K562 (cell line): ENCODE measurements around the gene TUBD1. TPM values are rescaled to one million over a fixed set of nuclear protein-coding genes. Genes with fewer than 3 reads are reported as not detected.

ENCODE experiments used
- CBX3 ChIP-seq, 2 experiments: IDR thresholded peaks; 1 replicate in 1 of 2; 2 replicates in 1 of 2; pipeline ENCODE4 v1.6.1; 2012; ENCODE audit warnings: inconsistent platforms in 2 of 2, low read length in 2 of 2, borderline replicate concordance in 1 of 2, control low read depth in 1 of 2
- CEBPG ChIP-seq, 3 experiments: fragments of 200-800 bp in 1 of 3; sonication (Bioruptor generic) in 1 of 3; sonication (generic) in 1 of 3; formaldehyde crosslinking in 1 of 3; IDR thresholded peaks in 2 of 3; conservative IDR thresholded peaks in 1 of 3; 2 replicates each; pipeline versions ENCODE4 v1.6.1 to v1.8.0; 2016 to 2022; ENCODE audit warnings: missing compliant biosample characterization in 2 of 3, missing genetic modification characterization in 2 of 3, mild to moderate bottlenecking in 1 of 3, missing genetic modification reagents in 1 of 3
- EGR1 ChIP-seq: fragments of 450-650 bp; conservative IDR thresholded peaks from 2 replicates; pipeline ENCODE4 v1.6.1; 2017; ENCODE audit warnings: mild to moderate bottlenecking
- EWSR1 ChIP-seq: fragments of 450-650 bp; IDR thresholded peaks from 2 replicates; pipeline ENCODE4 v1.6.1; 2018; ENCODE audit warnings: borderline replicate concordance, mild to moderate bottlenecking, low read depth, moderate library complexity; ENCODE audit not compliant: partially characterized antibody
- FOXA3 ChIP-seq, 2 experiments: fragments of 450-650 bp in 1 of 2; sonication (generic) in 1 of 2; formaldehyde crosslinking; IDR thresholded peaks in 1 of 2; conservative IDR thresholded peaks in 1 of 2; 2 replicates each; pipeline versions ENCODE4 v1.4.0 to v1.8.0; 2020 to 2022; ENCODE audit warnings: mild to moderate bottlenecking in 2 of 2, missing genetic modification reagents in 1 of 2
- HCFC1 ChIP-seq: IDR thresholded peaks from 2 replicates; pipeline ENCODE4 v1.6.1; 2012; ENCODE audit warnings: low read depth, low read length, improper control_type of control experiment
- JUNB ChIP-seq: fragments of 450-650 bp; formaldehyde crosslinking; conservative IDR thresholded peaks from 2 replicates; pipeline ENCODE4 v1.4.0; 2020; ENCODE audit warnings: mild to moderate bottlenecking
- KLF16 ChIP-seq: IDR thresholded peaks from 2 replicates; pipeline ENCODE4 v1.6.1; 2016; ENCODE audit warnings: antibody characterized with exemption
- MCM3 ChIP-seq: fragments of 450-650 bp; IDR thresholded peaks from 2 replicates; pipeline ENCODE4 v1.6.1; 2016
- NCOA1 ChIP-seq: fragments of 450-650 bp; IDR thresholded peaks from 2 replicates; pipeline ENCODE4 v1.6.1; 2016; ENCODE audit warnings: low read depth
- NFIX ChIP-seq: fragments of 250-450 bp; sonication (Bioruptor Pico); IDR thresholded peaks from 2 replicates; pipeline ENCODE4 v1.4.0; 2020; ENCODE audit warnings: low read depth, mild to moderate bottlenecking, moderate library complexity
- TAF15 ChIP-seq: fragments of 200-400 bp; formaldehyde crosslinking; IDR thresholded peaks from 2 replicates; pipeline ENCODE4 v1.6.1; 2017; ENCODE audit warnings: mild to moderate bottlenecking, low read depth, low read length, moderate library complexity
- ZBTB7A ChIP-seq: IDR thresholded peaks from 2 replicates; pipeline ENCODE4 v1.6.1; 2011; ENCODE audit warnings: low read depth, mild to moderate bottlenecking, low read length, moderate library complexity, borderline replicate concordance; ENCODE audit not compliant: control insufficient read depth
- ZNF134 ChIP-seq: fragments of 250-450 bp; sonication (Bioruptor Pico); conservative IDR thresholded peaks from 2 replicates; pipeline ENCODE4 v1.4.0; 2020
- ZNF224 ChIP-seq: sonication (generic); formaldehyde crosslinking; IDR thresholded peaks from 2 replicates; pipeline ENCODE4 v1.8.0; 2022; ENCODE audit warnings: mild to moderate bottlenecking, missing genetic modification reagents
- ZNF316 ChIP-seq: fragments of 450-650 bp; IDR thresholded peaks from 2 replicates; pipeline ENCODE4 v1.6.1; 2016
- ZNF445 ChIP-seq: fragments of 250-450 bp; sonication (Bioruptor Pico); IDR thresholded peaks from 2 replicates; pipeline ENCODE4 v1.4.0; 2020; ENCODE audit warnings: low read depth, mild to moderate bottlenecking, moderate library complexity
- polyA plus RNA-seq, 8 experiments: library from polyadenylated mRNA; depleted of rRNA in 4 of 8; stranded (reverse) in 5 of 8; unstranded in 3 of 8; fragments of >200 nt; fragmentation: Nextera tagmentation in 2 of 8; fragmentation: Illumina TruSeq in 1 of 8; extraction: Ambion mirVana in 2 of 8; extraction: Trizol in 1 of 8; gene quantifications; 2 replicates each; pipeline versions ENCODE4 v1.2.1 to v1.2.3, GENCODE V29; 2011 to 2014; ENCODE audit warnings: inconsistent platforms in 1 of 8, missing spikeins in 1 of 8
- total RNA-seq, 7 experiments: library from RNA; depleted of rRNA in 6 of 7; stranded (reverse); fragments of >200 nt in 6 of 7; fragmentation: Illumina TruSeq in 2 of 7; extraction: Trizol in 2 of 7; gene quantifications; 2 replicates each; pipeline versions ENCODE4 v1.2.1 to v1.2.3, GENCODE V29; 2011 to 2021; ENCODE audit warnings: low replicate concordance in 1 of 7
- TF ChIP-seq, protein P1 (sequence below): fragments of 250-450 bp; sonication (Bioruptor Pico); IDR thresholded peaks from 2 replicates; pipeline ENCODE4 v1.4.0; 2020; ENCODE audit warnings: mild to moderate bottlenecking, moderate library complexity, borderline replicate concordance
- TF ChIP-seq, protein P2 (sequence below): fragments of 200-800 bp; sonication (Bioruptor generic); IDR thresholded peaks from 2 replicates; pipeline ENCODE4 v1.6.1; 2017; ENCODE audit warnings: missing genetic modification characterization, missing compliant biosample characterization
- TF ChIP-seq, protein P3 (sequence below), 2 experiments: fragments of 450-650 bp in 1 of 2; sonication (generic) in 1 of 2; formaldehyde crosslinking; conservative IDR thresholded peaks; 2 replicates each; pipeline versions ENCODE4 v1.4.0 to v1.8.1; 2020 to 2022; ENCODE audit warnings: mild to moderate bottlenecking in 1 of 2, missing genetic modification reagents in 1 of 2
- TF ChIP-seq, protein P4 (sequence below): sonication (generic); formaldehyde crosslinking; IDR thresholded peaks from 2 replicates; pipeline ENCODE4 v1.8.0; 2022; ENCODE audit warnings: missing genetic modification reagents, mild to moderate bottlenecking, moderate library complexity, borderline replicate concordance

TUBD1 gene
- total and polyA plus RNA-seq, 9 of the 15 experiments (the other 6 are each of a cell fraction or from before 2014, with no cell fraction given), result 10.8 to 35.3 (median 17.9) TPM

DNA sequence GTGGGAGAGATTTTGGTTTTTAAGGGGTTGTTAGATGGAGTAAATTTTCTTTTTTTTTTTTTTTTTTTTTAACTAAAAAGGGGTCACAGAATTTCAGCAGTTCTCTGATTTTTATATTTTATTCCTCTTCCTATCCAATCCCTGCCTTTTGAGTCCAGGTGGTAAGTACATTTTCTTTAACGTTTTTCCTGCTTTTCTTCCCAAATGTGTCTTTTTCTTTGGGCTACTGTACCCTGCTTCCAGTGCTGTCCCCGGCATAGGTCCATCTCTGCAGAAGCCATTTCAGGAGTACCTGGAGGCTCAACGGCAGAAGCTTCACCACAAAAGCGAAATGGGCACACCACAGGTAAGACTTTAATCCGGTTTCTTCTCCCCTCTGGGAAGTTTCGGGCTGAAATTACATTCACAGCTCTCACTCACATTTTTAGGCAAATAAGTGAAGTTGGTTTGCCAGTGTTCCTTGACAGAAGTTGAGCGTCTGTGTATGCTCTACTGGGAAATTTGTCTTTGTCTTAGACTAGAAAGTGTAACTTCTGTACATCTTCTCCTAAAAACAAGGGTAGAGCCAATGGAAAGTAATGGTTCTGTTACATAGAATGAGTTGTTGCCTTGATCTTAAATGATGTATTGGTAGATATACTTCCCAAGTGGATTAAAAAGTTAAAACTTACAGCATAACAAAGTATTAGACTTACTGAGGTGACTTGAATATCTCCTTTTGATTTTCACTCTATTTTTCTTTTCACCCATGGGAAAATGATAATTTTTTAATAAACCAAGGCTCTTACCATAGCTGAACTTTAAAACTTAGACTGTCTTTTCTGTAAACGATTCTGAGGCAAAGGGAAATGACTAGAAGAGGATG lies 54.5 kb downstream of the TUBD1 start (continued):
- TF ChIP-seq, protein P1, sequence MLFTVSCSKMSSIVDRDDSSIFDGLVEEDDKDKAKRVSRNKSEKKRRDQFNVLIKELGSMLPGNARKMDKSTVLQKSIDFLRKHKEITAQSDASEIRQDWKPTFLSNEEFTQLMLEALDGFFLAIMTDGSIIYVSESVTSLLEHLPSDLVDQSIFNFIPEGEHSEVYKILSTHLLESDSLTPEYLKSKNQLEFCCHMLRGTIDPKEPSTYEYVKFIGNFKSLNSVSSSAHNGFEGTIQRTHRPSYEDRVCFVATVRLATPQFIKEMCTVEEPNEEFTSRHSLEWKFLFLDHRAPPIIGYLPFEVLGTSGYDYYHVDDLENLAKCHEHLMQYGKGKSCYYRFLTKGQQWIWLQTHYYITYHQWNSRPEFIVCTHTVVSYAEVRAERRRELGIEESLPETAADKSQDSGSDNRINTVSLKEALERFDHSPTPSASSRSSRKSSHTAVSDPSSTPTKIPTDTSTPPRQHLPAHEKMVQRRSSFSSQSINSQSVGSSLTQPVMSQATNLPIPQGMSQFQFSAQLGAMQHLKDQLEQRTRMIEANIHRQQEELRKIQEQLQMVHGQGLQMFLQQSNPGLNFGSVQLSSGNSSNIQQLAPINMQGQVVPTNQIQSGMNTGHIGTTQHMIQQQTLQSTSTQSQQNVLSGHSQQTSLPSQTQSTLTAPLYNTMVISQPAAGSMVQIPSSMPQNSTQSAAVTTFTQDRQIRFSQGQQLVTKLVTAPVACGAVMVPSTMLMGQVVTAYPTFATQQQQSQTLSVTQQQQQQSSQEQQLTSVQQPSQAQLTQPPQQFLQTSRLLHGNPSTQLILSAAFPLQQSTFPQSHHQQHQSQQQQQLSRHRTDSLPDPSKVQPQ, result no peak
- no peak for TF ChIP-seq ZNF134 (CRISPR knock-in tag)
- TF ChIP-seq KLF16, result no peak
- TF ChIP-seq, protein P2, sequence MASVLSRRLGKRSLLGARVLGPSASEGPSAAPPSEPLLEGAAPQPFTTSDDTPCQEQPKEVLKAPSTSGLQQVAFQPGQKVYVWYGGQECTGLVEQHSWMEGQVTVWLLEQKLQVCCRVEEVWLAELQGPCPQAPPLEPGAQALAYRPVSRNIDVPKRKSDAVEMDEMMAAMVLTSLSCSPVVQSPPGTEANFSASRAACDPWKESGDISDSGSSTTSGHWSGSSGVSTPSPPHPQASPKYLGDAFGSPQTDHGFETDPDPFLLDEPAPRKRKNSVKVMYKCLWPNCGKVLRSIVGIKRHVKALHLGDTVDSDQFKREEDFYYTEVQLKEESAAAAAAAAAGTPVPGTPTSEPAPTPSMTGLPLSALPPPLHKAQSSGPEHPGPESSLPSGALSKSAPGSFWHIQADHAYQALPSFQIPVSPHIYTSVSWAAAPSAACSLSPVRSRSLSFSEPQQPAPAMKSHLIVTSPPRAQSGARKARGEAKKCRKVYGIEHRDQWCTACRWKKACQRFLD, result 0 out of 2 replicates have a peak, but pooled peaks have one; percentile 19
- no peak for TF ChIP-seq EGR1
- no peak for TF ChIP-seq HCFC1
- no peak for TF ChIP-seq FOXA3 (CRISPR knock-in tag; conservative IDR thresholded peaks at IDR 0.05 in 1 of 2, IDR thresholded peaks at IDR 0.05 in 1 of 2)
- TF ChIP-seq NFIX, result no peak
- TF ChIP-seq TAF15, result no peak
- TF ChIP-seq EWSR1, result no peak
- TF ChIP-seq, protein P3, sequence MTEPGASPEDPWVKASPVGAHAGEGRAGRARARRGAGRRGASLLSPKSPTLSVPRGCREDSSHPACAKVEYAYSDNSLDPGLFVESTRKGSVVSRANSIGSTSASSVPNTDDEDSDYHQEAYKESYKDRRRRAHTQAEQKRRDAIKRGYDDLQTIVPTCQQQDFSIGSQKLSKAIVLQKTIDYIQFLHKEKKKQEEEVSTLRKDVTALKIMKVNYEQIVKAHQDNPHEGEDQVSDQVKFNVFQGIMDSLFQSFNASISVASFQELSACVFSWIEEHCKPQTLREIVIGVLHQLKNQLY (CRISPR knock-in tag; conservative IDR thresholded peaks at IDR 0.05), result no peak
- 0 out of 2 replicates have a peak, but pooled peaks have one; percentile 29 for TF ChIP-seq ZBTB7A
- TF ChIP-seq ZNF316, result no peak
- TF ChIP-seq MCM3, result no peak
- TF ChIP-seq JUNB (CRISPR knock-in tag), result no peak
- TF ChIP-seq ZNF445 (CRISPR knock-in tag), result no peak
- TF ChIP-seq CBX3 (IDR thresholded peaks at IDR 0.05; ENCODE audit: borderline replicate concordance in 1 of 2, low read length in 2 of 2), result no peak
- TF ChIP-seq ZNF224, result no peak
- no peak for TF ChIP-seq CEBPG (CRISPR knock-in tag; IDR thresholded peaks at IDR 0.05)
- no peak for TF ChIP-seq CEBPG (tag; conservative IDR thresholded peaks at IDR 0.05 in 1 of 2, IDR thresholded peaks at IDR 0.05 in 1 of 2)
- TF ChIP-seq, protein P4, sequence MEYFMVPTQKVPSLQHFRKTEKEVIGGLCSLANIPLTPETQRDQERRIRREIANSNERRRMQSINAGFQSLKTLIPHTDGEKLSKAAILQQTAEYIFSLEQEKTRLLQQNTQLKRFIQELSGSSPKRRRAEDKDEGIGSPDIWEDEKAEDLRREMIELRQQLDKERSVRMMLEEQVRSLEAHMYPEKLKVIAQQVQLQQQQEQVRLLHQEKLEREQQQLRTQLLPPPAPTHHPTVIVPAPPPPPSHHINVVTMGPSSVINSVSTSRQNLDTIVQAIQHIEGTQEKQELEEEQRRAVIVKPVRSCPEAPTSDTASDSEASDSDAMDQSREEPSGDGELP (CRISPR knock-in tag), result 0 out of 2 replicates have a peak, but pooled peaks have one; percentile 4
- TF ChIP-seq NCOA1, result 0 out of 2 replicates have a peak, but pooled peaks have one; percentile 9
